Hematopoietic multipotent progenitor cell (in vitro differentiated cells): ENCODE data around the gene TBC1D22B. TPM values are rescaled to one million over a fixed set of nuclear protein-coding genes. Genes with fewer than 3 reads are reported as not detected.
"Not testable (repeated sequence)": the region's sequence is repeated elsewhere in the genome, so short reads cannot be mapped to it uniquely, and the experiment has no call there.

ENCODE experiments used
- DNase-seq, 3 donors: peaks; one replicate each; pipeline ENCODE4 v3.0.0-alpha.2; 2011 to 2015; ENCODE audit warnings: low read depth in 2 of 3, low spot score in 2 of 3
- total RNA-seq: library from RNA; depleted of rRNA; stranded (reverse); fragments of >200 nt; gene quantifications from one replicate; pipeline ENCODE4 v1.2.3, GENCODE V29; 2012

Gene TBC1D22B
- total RNA-seq, 1 donor, result 10.0 TPM

- DNase-seq, result no peak
These were observed 41.4 kb downstream of the TBC1D22B start for GRCh38 chr6:37298958-37299357.

- no peak for DNase-seq
These were observed 42.4 kb downstream of the TBC1D22B start for GRCh38 chr6:37299990-37300389.

GRCh38 chr6:37302086-37302686, 44.6 kb downstream of the TBC1D22B start:
- DNase-seq, result peak in 2 of 3 donors; percentile 49 to 58

GRCh38 chr6:37303091-37303660, 45.6 kb downstream of the TBC1D22B start:
- DNase-seq, result no peak

GRCh38 chr6:37303891-37304503, 46.4 kb downstream of the TBC1D22B start:
- peak in 2 of 3 donors; percentile 40 to 58 for DNase-seq

GRCh38 chr6:37304766-37305165, 47.2 kb downstream of the TBC1D22B start:
- DNase-seq, result no peak

GRCh38 chr6:37305841-37306425, 48.4 kb downstream of the TBC1D22B start:
- DNase-seq, result no peak

GRCh38 chr6:37306624-37307222, 49.2 kb downstream of the TBC1D22B start:
- DNase-seq, result no peak

GRCh38 chr6:37307484-37307883, 49.9 kb downstream of the TBC1D22B start:
- not testable (repeated sequence) for DNase-seq

- DNase-seq, result no peak
These were observed 50.7 kb downstream of the TBC1D22B start for GRCh38 chr6:37308069-37308815.

- DNase-seq, result no peak
These were observed 51.5 kb downstream of the TBC1D22B start for GRCh38 chr6:37309046-37309445.

GRCh38 chr6:37309692-37310091, 52.1 kb downstream of the TBC1D22B start:
- DNase-seq, result no peak

- no peak for DNase-seq
These were observed 53.4 kb downstream of the TBC1D22B start for GRCh38 chr6:37310966-37311365.

GRCh38 chr6:37311741-37312473, 54.3 kb downstream of the TBC1D22B start:
- peak in 1 of 3 donors; percentile 21 for DNase-seq

GRCh38 chr6:37313723-37314486, 56.3 kb downstream of the TBC1D22B start:
- no peak for DNase-seq

- peak in 2 of 3 donors; percentile 94 to 98 for DNase-seq
These were observed 57.0 kb downstream of the TBC1D22B start for GRCh38 chr6:37314487-37315156.

- no peak for DNase-seq
These were observed 57.6 kb downstream of the TBC1D22B start for GRCh38 chr6:37315157-37315515.

GRCh38 chr6:37316071-37316470, 58.5 kb downstream of the TBC1D22B start:
- DNase-seq, result no peak
